Loucy (cell line): ENCODE results near the gene MGMT.

ENCODE experiments used
- H2AFZ ChIP-seq: fragments of 200-600 bp; sonication (generic); 2 replicates; pipeline ENCODE4 v1.6.0; 2016; ENCODE audit warnings: antibody characterized with exemption, mild to moderate bottlenecking, low read length, moderate library complexity
- H3F3A ChIP-seq: fragments of 200-600 bp; 2 replicates; pipeline ENCODE4 v1.6.0; 2016; ENCODE audit warnings: antibody characterized with exemption, low read depth, mild to moderate bottlenecking
- H3K27me3 ChIP-seq: fragments of 200-600 bp; sonication (generic); 2 replicates; pipeline ENCODE4 v1.6.1; 2014; ENCODE audit warnings: low read length, mild to moderate bottlenecking; ENCODE audit not compliant: insufficient read depth, poor library complexity, severe bottlenecking
- H3K36me3 ChIP-seq: fragments of 200-600 bp; sonication (generic); 2 replicates; pipeline ENCODE4 v1.6.1; 2016; ENCODE audit warnings: low read length; ENCODE audit not compliant: insufficient read depth
- H3K4me1 ChIP-seq: fragments of 200-600 bp; sonication (generic); 2 replicates; pipeline ENCODE4 v1.5.1; 2014; ENCODE audit warnings: low read length, mild to moderate bottlenecking; ENCODE audit not compliant: insufficient read depth, poor library complexity, severe bottlenecking
- H3K4me2 ChIP-seq: fragments of 200-600 bp; sonication (generic); 2 replicates; pipeline ENCODE4 v1.6.0; 2014; ENCODE audit warnings: antibody characterized with exemption, low read length, low read depth, mild to moderate bottlenecking; ENCODE audit not compliant: poor library complexity, severe bottlenecking
- H3K4me3 ChIP-seq: fragments of 200-600 bp; sonication (generic); 2 replicates; pipeline ENCODE4 v1.5.1; 2014; ENCODE audit warnings: low read length, mild to moderate bottlenecking, mixed read lengths; ENCODE audit not compliant: poor library complexity, severe bottlenecking
- H3K79me2 ChIP-seq: fragments of 200-600 bp; sonication (generic); 2 replicates; pipeline ENCODE4 v1.6.1; 2014; ENCODE audit warnings: low read length; ENCODE audit not compliant: insufficient read depth
- H3K9ac ChIP-seq: fragments of 200-600 bp; sonication (generic); 2 replicates; pipeline ENCODE4 v1.6.0; 2014; ENCODE audit warnings: mild to moderate bottlenecking, low read depth, low read length, moderate library complexity; ENCODE audit not compliant: poor library complexity, severe bottlenecking
- H3K9me2 ChIP-seq: fragments of 200-600 bp; sonication (generic); replicated peaks from 2 replicates; pipeline ENCODE4 v1.6.1; 2016; ENCODE audit warnings: low read depth, low read length, mixed read lengths
- H3K9me3 ChIP-seq: fragments of 200-600 bp; sonication (generic); 2 replicates; pipeline ENCODE4 v1.6.1; 2014; ENCODE audit warnings: mild to moderate bottlenecking, antibody characterized with exemption, low read length, low read depth; ENCODE audit not compliant: insufficient read depth
- H4K20me1 ChIP-seq: fragments of 200-600 bp; sonication (generic); 2 replicates; pipeline ENCODE4 v1.6.0; 2014; ENCODE audit warnings: antibody characterized with exemption, low read length, mild to moderate bottlenecking; ENCODE audit not compliant: insufficient read depth, poor library complexity, severe bottlenecking
- CTCF ChIP-seq: fragments of 200-600 bp; sonication (generic); conservative IDR thresholded peaks from 2 replicates; pipeline ENCODE4 v1.5.1; 2014; ENCODE audit warnings: mild to moderate bottlenecking, antibody characterized with exemption, low read length
- EZH2phosphoT487 ChIP-seq: fragments of 200-600 bp; IDR thresholded peaks from 2 replicates; pipeline ENCODE4 v1.6.1; 2018; ENCODE audit warnings: antibody characterized with exemption, mild to moderate bottlenecking, moderate library complexity, borderline replicate concordance

Gene MGMT

DNA sequence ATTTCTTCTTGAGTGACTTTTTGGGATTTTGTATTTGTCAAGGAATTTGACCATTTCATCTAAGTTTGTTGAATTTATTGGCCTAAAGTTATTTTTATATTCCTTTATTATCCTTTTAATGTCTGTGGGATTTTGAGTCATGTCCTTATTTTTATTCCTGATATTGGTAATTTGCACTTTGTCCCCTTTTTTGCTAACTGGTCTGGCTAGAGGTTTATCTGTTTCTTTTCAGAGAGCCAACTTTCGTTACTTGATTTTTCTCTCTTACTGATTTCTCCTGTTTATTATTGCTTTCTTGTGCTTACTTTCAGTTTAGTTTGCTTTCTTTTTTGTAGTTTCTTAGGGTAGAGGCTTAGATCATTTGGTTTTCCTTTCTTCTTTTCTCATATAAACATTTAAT is 14.6 kb downstream of the MGMT start:
- Histone ChIP-seq H3K79me2 (peaks cover 16% of the 10 kb centered on the region; the same call in 1 of the 2 replicates), H3K4me3 (no peak overlapping the region), H3F3A (no peaks in the 10 kb centered on the region), H3K4me1 (no peaks in the 10 kb centered on the region), H3K9me2 (no peaks in the 10 kb centered on the region), H3K27me3 (no peaks in the 10 kb centered on the region), H3K9me3 (peaks cover 37% of the 10 kb centered on the region), H3K9ac (no peak overlapping the region), H3K36me3 (no peaks in the 10 kb centered on the region), H3K4me2 (no peak overlapping the region), H4K20me1 (no peaks in the 10 kb centered on the region), H2AFZ (no peak overlapping the region)
- no peak for TF ChIP-seq EZH2phosphoT487
- TF ChIP-seq CTCF: no peak

GRCh38 chr10:129483430-129484010 is 16.5 kb downstream of the MGMT start:
- Histone ChIP-seq H3K79me2 (peaks cover 25% of the 10 kb centered on the region; the same call in 1 of the 2 replicates), H3K4me1 (no peaks in the 10 kb centered on the region), H3K4me3 (no peak overlapping the region), H3K27me3 (no peaks in the 10 kb centered on the region), H3K36me3 (no peaks in the 10 kb centered on the region), H4K20me1 (no peaks in the 10 kb centered on the region), H3K9me2 (no peaks in the 10 kb centered on the region), H3K9ac (no peak overlapping the region), H3F3A (no peaks in the 10 kb centered on the region), H3K4me2 (no peak overlapping the region), H2AFZ (no peak overlapping the region), H3K9me3 (peaks cover 37% of the 10 kb centered on the region)
- TF ChIP-seq CTCF: no peak
- TF ChIP-seq EZH2phosphoT487: no peak

GRCh38 chr10:129486805-129487204 is 19.8 kb downstream of the MGMT start:
- Histone ChIP-seq H3K4me1 (no peaks in the 10 kb centered on the region), H3K9ac (no peak overlapping the region), H4K20me1 (no peaks in the 10 kb centered on the region), H3K4me2 (no peak overlapping the region), H3K79me2 (peaks cover 25% of the 10 kb centered on the region; the same call in 1 of the 2 replicates), H3K27me3 (no peaks in the 10 kb centered on the region), H3K9me2 (no peaks in the 10 kb centered on the region), H3K36me3 (no peaks in the 10 kb centered on the region), H3K4me3 (no peak overlapping the region), H3F3A (no peaks in the 10 kb centered on the region), H2AFZ (no peak overlapping the region), H3K9me3 (peaks cover 48% of the 10 kb centered on the region)
- no peak for TF ChIP-seq CTCF
- no peak for TF ChIP-seq EZH2phosphoT487
